ENCODE measurements around the gene TDO2. TPM values are rescaled to one million over a fixed set of nuclear protein-coding genes. Genes with fewer than 3 reads are reported as not detected.

Gene TDO2
- total RNA-seq, 1 donor from 2014 or later = 40.9 TPM

- DNase-seq (ENCODE audit: low spot score) = peak; percentile 93
Observed at GRCh38 chr4:155953151-155954117, 49.9 kb downstream of the TDO2 start, which contains the start of gene CTSO. Gene CTSO (minus strand): TSS chr4:155953866. CDS start chr4:155953847, 19 bp downstream.

- DNase-seq (ENCODE audit: low spot score) = no peak
Observed at GRCh38 chr4:155954118-155954685, 50.7 kb downstream of the TDO2 start.

- DNase-seq (ENCODE audit: low spot score) = peak; percentile 35
Observed at GRCh38 chr4:155954939-155955338, 51.4 kb downstream of the TDO2 start.

DNA sequence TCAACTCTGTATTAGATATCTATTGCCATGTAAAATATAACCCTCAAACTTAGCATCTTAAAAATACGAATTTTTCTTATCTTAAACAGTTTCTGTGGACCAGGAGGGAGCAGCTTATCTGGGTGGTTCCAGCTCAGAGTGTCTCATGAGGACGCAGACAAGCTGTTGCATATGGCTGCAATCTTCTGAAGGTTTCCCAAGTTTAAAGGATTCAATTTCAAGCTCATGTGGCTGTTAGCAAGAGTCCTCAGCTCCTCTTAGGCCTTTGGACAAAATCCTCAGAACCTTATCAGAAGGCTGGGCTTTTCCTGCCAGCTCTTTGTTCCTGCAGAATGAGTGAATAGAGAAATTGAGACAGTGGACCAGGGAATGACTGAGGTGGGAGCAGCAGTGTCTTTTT lies 53.0 kb downstream of the TDO2 start:
- DNase-seq (ENCODE audit: low spot score) = peak; percentile 64

- peak; percentile 50 for DNase-seq (ENCODE audit: low spot score)
Observed at GRCh38 chr4:155959417-155959816, 55.9 kb downstream of the TDO2 start.

GRCh38 chr4:155960522-155960921 lies 57.0 kb downstream of the TDO2 start:
- no peak for DNase-seq (ENCODE audit: low spot score)

DNA sequence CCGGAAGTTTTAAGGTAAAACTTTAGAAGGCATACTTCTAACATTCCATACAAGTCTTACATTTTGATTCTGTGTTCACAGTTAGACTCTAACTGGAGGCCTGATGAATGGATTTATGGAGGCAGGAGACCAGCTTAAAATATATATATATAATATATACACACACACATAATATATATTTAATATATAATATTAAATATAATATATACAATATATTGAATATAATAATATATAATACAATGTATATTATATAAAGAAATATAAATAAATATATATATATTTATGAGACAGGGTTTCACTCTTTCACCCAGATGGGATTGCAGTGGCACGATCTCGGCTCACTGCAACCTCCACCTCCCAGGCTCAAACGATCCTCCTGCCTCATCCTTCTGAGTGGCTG lies 58.1 kb downstream of the TDO2 start:
- DNase-seq (ENCODE audit: low spot score) = no peak

DNA sequence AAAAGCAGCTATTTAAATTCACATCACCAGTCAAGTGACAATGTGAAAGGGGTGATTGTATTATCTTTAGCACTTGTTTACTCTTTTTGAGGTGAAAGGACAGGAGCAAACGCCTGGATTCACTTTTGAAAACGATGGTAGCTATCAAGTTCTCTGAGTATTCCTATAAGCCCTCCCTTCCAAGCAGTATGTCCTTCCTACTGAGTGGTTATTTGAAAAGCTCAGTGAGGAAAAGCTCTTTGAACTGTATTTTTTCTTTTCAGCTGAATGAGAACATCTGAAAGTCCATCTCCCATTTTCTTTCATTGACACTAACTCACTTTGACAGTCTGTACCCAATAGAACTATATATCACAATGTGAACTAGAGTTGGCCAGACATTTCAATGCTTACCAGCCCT lies 59.3 kb downstream of the TDO2 start:
- no peak for DNase-seq (ENCODE audit: low spot score)

DNA sequence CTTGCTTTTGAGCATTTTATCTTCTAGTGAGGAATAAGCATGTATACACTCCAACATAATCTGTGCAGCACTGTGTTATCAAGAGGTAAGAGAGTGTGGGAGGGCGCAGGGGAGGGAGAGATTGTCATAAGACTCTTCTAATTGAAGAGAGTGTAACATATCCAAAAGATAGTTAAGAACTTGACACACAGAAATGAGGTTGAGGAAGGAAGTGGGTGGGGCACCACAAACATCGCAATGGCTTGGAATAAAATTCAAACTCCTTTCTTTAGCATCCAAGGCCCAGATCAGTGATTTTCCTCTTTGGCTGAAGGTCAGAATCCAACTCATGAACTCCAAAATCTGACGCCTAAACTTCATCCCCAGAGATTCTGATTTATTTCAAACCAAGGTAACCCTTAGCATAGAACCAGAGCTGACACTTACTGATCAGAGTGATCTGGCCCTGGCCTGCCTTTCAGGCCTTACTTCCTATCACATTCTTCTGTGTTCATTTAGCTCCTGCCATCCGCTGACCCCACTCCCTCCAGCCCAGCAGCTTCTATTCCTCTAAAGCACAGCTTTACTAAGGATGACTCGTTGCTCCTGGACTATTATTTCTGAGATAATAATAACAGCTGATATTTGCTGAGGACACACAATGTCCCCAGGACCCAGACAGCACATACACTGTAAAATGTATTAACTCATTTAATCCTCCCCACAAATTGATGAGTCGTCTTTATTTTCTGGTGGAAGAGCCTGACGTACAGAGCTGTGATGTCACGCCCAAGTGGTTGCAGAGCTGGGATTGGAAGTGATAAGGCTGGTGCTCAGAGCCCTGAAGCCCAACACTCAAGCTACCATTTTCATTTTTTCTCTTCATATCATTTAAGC lies 60.8 kb downstream of the TDO2 start:
- DNase-seq (ENCODE audit: low spot score) = no peak

DNA sequence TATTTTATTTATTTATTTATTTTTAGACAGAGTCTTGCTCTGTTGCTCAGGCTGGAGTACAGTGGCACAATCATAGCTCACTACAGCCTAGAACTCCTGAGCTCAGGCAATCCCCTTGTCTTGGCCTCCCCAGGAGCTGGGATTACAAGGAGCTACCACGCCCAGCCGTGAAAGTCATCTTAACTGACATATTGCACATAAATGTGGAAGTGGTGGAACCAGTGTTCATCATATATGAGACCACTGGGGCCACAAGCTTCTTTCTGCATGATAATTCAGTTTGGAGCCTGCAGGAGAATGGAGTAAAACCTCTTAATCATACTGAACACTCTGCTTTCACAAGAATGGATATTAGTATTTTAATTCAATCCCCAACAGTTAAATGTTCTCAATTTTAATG lies 62.7 kb downstream of the TDO2 start:
- no peak for DNase-seq (ENCODE audit: low spot score)

DNA sequence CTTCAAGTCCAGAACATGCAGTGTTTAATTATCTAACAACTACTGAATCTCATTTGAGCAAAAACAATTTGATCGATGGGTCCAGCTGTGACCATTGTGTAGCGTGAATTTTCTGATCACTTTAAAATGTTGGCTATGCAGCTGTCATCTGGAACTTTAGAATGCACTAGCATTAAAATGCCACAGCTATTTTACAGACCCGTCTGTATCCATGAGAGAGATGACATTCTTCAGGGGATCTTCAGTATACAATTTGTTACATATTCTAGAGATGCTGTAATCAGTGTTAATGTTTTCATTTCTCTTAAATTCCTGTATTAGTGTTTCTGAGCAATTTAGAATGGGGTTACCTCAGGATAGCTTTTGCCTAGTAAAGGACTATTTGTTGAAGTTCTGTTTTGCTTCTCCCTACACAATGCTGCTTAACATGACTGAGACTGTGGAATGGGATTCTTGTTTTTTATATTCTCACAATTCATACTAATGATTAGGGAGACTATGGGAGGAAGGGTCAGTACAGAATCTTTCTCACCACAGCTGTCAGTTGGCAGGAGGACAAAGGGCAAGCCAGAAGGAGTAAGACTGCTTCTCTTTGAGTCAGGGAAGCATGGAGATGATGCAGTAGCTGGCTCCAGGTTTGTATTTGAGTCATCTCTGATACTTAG lies 63.4 kb downstream of the TDO2 start:
- DNase-seq (ENCODE audit: low spot score) = peak; percentile 27

Other genes with a start within 250 kb of the TDO2 start
- gene GUCY1A1, start 236.8 kb upstream of the TDO2 start, total RNA-seq (ENCODE audit: insufficient read depth, low replicate concordance) = 252 TPM
- gene GUCY1B1, start 144.7 kb upstream of the TDO2 start, total RNA-seq (ENCODE audit: insufficient read depth, low replicate concordance) = 53.9 TPM
- gene ASIC5, start 37.4 kb upstream of the TDO2 start, total RNA-seq (ENCODE audit: insufficient read depth, low replicate concordance) = 6.0 TPM
- 40.9 TPM for gene CTSO, start 50.2 kb downstream of the TDO2 start, total RNA-seq (ENCODE audit: insufficient read depth, low replicate concordance)